GM19372 (cell line): ENCODE results near the gene RAMP1.

Source experiments
- ATAC-seq: cut with Tn5 transposase; IDR thresholded peaks from one replicate; pipeline ENCODE4 v1.9.1; 2021; ENCODE audit warnings: mild to moderate bottlenecking, low read depth, moderate library complexity; ENCODE audit not compliant: unreplicated experiment

The RAMP1 gene

DNA sequence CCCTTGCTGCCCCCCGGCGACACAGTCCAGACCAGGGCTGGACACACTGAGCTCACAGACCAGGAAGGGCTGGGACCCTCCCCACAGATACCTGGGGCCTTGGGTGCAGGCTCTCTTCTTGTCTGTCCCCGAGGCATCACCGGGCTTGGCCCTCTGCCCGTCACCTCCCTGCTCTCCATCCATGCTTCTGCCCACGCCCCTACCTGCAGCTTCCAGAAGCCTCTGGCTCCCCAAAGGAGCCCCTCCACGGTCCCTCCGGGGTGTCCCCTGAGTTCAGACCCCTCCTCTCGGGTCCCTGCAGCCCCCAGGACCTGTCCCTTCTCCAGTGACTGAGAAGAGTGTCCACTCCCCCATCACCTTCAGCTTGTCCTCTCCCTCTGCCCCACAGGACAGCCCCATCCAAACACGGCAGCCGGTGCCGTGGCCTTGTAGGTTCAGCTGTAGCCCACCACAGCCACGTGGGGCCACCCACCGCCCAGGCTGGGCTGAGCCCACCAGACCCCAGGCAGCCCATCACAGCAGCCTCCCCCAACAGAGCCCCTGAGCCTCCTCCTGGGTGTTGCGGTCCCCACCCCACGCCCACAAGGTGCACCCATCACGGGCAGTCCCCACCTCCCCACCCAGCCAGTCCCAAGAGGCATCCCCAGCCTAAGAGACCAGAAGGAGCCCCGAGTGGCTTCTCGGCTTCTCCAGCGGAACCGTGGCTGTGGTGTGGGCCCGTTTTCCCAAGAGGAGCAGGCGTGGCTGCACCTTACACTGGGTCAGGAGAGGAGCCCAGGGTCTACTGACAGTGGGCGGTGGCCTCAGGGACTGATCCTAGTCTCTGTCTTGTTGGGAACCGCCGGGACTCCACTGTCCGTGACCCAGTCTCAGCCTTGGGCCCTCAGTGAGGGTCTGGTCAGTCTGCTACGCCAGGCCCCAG is 53.1 kb downstream of the RAMP1 start:
- ATAC-seq: no peak

DNA sequence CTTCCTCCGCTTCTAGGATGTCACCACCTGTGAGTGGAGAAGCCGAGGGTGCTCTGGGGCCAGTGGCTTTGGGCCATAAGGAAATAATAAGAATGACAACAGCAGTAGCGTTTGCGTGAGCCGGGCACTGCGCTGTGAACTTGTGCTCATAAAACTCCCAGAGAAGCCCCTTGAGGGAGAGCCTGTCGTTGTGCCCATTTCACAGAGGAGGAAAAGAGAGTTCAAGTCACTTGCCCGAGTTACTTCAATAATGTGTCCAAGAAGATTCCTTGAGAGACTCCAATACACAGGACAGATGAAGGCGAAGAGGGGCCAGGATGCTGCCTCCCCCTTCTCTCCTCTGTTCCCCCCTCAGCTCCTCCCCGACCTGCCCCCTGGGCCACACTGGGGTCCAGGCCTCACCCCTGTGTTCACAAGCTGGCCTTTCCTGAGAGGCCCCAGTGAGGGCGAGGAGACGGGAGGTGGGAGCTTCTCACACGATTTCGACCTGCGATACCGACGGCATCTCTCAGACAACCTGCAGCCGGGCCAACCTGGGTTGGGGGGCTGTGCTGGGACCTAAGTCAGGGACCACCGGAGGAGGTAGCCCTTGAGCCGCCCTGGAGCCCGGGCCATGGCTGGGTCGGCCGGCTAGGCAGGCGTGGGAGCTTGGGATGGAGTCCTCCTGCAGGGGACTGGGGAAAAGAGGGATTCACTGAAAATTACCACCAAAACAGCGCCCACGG is 53.9 kb downstream of the RAMP1 start:
- no peak for ATAC-seq

DNA sequence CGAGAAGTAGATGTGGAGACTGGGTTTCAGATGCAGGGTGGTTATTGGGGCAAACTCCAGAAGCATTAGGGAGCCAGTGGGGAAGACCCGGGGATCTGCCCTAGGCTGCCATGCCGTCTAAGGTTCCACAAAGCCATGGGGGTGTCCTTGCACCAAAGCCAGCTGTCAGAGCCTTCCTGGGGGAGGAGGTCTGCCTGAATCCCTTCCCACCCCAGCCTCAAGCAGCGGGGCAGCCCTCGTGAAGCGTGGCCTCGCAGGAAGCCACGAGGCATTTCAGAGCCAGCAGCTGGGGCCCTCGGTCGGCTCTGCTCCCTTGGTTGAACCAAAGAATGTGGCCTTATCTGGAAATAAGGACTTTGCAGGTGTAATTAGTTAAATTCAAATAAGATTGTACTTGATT is 56.2 kb downstream of the RAMP1 start:
- no peak for ATAC-seq

DNA sequence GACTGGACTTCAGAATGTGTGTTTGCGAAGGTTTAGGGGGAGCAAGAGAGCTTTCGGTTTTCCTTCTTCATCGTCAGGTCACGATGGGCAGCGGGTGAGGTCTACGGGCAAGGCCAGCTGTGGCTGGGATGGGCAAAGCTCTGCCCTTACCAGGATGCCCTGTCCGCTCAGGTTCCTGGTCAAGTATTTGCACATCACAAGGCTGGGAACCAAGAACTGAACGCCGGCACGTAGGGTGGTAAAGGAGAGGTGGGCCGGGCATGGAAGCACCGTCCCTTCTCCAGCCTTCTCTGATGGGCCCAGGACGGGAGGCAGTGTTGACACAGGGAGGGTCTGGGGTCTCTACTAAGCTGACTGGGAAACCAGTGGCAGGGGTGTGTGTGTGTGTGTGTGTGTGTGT is 56.9 kb downstream of the RAMP1 start:
- ATAC-seq: no peak

DNA sequence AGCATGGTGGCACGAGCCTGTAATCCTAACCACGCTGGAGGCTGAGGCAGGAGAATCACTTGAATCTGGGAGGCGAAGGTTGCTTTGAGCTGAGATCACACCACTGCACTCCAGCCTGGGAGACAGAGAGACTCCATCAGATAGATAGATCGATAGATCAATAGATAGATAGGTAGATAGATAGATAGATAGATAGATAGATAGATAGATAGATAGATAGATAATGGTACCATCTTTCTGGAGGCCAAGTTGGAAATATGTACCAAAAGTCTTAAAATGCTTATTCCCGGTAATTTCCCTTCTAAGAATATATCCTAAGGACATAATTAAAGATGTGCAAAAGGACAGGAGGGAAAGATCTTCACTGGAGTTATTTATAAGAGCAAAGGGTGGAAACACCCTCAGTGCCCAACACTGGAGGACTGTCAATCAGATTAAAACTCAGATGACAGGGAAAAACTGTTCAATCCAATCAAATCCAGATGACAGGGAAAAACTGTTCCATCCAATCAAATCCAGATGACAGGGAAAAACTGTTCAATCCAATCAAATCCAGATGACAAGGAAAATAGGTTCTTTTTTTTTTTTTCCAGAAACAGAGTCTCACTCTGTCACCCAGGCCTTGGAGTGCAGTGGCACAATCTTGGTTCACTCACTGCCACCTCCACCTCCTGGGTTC is 58.4 kb downstream of the RAMP1 start:
- ATAC-seq: no peak

DNA sequence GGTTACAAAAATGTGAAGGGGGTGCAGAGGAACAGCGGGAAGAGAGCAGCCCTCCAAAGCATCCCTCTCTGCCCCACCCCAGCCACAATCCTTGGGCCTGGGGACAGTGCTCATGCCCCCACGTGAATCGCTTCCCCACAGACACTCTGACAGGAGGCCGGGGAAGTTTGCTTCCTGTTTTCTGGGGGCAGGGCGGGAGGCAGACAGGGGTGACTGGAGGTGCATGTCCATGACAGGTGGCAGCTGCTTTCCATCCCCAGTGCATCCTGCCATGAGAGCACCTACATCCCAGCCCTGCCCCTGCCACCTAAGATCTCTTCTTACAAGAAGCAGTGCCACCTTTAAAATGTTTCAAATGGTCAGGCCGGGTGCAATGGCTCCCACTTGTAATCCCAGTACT is 60.2 kb downstream of the RAMP1 start:
- ATAC-seq: no peak

DNA sequence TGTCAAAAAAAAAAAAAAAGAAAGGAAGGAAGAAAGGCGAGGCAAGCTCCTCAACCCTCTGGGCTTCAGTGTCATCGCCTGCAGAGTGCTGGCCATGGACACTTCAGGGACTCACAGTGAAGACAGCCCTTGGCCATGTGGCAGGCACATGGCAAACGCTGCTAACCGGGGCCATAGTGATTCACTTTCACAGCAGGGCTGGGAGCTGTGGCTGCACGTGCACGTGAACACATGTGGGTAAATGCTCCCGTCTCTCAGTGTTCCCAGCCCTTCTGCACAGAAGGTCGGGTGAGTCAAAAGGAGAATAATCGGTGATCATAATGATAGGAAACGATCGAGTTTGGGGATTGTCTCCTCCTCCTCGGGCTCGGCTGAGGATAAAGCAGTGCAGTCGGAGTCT is 61.2 kb downstream of the RAMP1 start:
- no peak for ATAC-seq

DNA sequence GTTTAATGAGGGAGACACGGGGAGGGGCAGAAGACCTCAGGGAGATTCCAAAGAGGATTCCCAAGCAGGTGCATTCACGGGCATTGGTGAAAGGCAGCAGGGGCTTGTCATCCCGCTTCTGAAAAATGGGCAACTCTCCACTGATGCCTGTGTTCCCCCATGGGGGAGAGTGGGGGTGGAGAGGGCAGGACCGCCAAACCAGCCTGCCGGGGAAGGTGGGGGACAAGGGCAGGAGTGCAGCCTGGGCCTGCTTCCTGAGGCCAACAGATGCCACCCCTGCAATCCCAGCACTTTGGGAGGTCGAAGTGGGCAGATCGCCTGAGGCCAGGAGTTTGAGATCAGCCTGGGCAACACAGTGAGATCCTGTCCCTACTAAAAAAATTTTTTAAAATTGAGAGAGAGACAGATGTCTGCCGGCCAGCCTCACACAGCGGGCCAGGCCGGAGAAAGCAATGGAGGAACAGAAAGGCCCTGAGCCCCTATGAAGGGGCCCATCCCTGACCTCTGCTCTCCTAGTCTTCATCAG is 62.6 kb downstream of the RAMP1 start:
- no peak for ATAC-seq

DNA sequence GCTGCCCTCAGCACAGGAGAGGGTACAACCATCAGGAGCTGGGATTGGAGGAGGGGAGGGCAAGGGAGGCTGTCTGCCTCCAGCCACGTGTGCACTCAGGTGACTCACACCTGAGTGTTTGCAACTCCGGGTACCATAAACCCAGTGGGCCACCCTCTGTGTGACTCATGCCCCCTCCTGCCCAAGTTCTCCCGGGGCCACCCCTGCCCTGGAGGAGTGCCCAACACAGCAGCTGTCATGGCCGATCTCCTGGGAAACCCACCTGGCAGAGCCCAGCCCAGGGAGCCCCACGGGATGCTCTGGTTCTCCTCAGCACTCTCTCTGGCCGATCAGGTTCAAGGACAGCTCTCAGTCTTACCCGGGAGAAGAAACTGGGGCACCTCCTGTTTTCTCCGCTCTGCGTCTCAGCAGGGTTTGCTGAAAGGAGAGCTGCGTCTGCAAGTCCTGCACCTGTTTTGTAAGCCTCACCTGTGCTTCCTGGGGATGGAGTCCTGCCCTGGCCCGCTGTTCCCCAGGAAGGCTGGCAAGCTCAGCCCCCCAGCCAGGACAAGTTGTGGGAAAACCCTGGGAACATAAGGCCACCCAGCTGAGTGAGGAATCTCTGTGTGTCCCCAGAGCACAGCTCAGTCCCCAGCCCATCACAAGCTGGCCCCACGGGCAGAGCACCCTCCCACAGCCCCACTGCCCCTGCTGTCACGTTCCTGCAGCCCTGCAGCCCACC is 63.4 kb downstream of the RAMP1 start:
- ATAC-seq: no peak

DNA sequence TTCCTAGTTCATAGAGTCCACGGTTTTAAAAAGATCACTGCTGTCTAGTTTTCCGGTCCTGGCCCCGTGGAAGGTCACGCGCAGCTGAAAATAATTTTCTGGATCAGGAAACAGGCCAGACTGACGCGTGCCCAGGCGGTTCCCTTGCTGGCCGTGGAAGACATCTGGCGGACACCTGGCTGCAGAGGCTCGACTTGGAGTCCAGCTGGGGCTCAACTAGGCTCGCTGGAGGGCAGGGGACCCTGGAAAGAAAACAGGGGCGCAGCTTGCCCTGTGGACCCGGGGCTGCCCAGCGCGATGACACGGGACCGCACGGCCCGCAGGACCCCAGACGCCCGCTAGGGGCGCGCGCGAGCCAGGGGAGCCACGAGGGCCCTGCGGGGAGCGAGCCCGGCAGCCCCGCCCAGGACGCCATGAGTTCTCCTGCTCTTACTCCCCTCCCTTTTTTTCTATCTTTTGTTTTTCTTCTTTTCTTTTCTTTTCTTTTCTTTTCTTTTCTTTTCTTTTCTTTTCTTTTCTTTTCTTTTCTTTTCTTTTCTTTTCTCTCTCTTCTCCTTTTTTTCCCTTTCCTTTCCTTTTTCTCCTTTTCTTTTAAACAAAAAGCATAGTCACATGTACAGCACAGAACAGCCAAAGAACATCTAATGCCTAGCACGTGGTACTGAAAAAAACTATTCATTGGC is 64.2 kb downstream of the RAMP1 start:
- ATAC-seq: no peak

DNA sequence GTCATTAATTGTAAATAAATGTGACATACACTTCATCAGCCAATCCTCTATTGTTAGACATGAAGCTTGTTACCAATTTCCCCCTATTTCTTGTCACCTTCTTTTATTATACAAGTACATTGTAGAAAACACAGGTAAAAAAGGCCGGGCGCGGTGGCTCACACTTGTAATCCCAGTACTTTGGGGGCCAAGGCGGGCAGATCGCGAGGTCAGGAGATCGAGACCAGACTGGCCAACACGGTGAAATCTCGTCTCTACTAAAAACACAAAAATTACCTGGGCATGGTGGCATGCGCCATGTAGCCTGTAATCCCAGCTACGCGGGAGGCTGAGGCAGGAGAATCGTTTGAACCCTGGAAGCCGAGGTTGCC is 64.7 kb downstream of the RAMP1 start:
- no peak for ATAC-seq

DNA sequence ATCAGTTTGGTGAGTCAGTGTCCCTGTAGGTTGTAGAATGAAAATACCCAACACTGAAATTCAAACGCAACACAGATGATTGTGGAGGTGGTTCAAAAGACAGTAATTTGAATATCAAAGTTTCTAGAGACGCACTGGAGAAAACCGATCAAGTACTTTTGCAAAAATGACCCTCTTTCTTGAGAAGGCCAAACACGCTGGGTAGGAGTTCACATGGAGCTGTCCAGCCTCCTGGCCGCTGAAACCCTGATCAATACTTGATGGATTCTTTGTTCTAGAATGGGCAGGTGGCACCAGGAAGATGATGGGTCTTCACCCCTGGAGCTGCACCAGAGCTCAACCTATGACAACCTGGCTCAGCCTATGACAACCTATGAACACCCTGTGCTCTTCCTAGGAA is 67.7 kb downstream of the RAMP1 start:
- ATAC-seq: no peak

DNA sequence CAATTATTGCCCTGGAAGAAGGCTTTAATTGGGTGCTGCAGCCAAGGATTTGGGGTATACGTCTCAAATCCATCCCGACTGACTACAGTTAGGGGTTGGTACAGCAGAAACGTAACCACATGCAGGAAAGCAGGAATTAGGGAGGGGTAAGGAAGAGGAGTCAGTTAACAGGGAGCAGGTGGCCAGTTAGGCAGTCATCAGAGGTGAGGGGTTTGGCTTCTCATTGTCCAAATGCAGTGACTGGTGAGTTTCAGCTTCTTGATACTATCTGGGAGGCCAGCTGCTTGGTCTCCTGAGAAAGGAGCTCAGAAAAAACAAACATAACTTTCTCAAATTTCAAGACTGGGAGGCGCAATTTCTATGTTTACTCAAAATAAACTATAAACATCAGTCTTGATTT is 68.6 kb downstream of the RAMP1 start:
- ATAC-seq: no peak

DNA sequence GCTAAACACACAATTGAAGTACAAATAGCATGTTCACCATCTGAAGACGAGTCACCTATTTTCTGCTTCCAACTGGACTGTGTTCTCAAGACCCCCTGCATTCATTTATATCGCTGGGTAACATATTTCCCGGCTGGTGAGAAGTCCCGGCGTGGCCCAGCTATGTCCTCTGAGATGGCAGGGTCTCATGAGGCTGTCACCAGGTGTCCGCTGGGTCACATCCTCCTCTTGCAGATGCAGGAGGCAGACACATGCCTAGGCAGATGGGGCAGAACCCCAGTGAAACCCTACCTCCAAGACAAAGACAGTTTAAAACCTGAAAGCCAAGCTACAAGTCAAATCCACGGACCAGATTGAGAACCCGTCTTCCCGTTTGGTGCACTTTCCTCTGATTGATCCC is 70.6 kb downstream of the RAMP1 start:
- no peak for ATAC-seq

DNA sequence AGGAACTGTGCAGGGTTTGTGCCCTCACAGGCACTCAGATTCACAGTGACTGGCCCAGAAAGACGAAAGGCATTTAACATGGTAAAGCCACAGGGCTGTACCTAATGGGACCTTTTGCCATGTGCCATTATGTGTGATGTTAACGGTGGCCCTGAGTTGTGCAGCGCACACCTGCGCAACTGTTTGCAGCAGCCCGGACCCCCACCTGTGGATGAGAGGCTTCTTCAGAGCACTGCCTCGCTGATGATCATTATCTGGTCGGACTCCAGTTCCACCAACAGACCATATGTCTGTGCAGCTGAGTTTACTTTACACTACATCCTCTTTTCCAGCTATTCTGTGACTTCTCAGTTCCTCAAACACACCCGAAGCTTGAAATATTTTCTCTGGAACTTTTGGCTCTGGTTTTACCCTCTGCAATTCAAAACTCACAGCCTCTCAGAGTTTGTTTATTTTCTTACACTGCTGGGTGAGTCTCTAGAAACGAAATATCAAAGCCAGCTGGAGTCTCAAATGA is 71.8 kb downstream of the RAMP1 start:
- no peak for ATAC-seq

DNA sequence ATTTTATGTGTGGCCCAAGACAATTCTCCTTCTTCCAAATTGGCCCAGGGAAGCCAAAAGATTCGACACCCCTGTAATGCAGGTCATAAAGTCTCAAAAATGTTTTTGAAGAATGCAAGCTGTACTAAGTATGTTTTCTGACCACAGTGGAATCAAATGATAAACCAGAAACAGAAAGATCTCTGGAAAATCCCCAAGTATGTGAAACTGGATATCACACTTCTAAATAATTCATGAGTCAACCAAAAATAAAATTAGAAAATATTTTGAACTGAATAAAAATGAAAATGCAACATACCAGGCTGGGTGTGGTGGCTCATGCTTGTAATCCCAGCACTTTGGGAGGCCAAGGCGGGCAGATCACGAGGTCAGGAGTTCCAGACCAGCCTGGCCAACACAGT is 73.3 kb downstream of the RAMP1 start:
- ATAC-seq: no peak

DNA sequence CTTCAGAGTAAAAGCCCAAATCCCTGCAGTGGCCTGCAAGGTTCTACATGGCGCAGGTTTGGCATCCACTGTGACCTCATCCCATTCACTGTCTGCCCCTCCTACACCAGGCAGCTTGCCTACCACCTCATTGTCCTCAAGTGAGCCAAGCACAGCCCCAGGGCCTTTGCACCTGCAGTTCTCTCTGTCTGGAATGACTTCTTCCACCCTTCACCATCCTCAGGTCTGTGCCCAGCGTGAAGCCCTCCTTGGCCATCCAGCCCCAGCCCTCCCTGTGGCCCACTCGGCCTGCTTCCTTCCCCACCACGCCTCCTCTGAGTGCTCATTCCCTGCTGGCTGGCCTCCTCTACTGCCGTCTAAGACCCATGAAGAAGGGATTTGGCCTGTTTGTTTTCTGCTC is 74.8 kb downstream of the RAMP1 start:
- no peak for ATAC-seq

DNA sequence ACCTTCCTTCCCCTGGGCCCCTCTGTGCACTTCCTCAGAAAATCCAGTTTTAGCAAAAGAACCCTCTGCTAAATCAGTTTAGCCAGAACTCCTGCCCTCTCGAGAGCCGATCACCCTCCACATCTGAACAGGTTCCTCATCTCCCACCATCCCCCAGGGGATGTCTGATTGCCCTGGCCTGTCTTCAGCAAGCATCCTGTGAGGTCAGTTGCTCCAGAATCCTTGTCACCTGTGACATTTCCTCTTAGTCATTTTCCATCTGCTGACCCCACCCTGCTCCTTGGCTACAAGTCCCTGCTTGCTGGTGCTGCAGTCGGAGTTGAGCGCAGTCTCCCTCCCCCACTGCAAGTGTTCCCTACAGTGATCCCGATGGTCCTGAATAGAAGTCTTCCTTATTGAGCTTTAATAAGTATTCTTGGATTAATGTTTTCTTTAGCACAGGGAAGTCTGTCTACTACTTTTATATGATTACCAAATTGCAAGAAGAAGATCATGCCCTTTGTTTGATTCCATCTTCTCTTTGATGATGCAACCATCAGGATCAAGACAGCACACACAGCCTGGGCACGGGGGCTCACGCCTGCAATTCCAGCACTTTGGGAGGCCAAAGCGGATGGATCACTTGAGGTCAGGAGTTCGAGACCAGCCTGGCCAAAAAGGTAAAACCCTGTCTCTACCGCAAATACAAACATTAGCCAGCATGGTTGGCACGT is 76.5 kb downstream of the RAMP1 start:
- ATAC-seq: no peak

DNA sequence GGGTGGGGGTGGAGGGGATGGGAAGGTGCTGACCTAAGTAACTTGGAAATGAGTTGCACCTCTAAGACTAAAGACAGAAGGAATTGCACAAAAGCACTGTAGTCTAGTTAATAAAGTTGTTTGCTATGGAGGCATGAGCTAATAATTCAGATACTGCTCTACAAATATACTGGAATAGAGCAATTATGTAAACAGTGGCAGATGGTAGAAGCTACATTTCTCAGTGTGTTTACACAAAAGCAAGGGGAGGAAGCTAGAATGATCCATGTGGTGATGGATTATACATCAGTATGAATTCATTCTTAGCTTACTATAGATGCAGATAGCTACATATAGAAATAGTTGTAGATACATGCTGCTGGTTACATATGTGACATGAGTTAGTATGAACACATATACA is 79.8 kb downstream of the RAMP1 start:
- no peak for ATAC-seq
